Natural killer cell (primary cell): ENCODE measurements around the gene LRRC10. TPM values are rescaled to one million over a fixed set of nuclear protein-coding genes. Genes with fewer than 3 reads are reported as not detected.

Experiments used
- ATAC-seq, 3 donors: fragments of 150-1000 bp in 2 of 3; fragments of 200-7000 bp in 1 of 3; cut with Tn5 transposase; 1 replicate in 1 of 3; 2 replicates in 2 of 3; pipeline ENCODE4 v1.10.0; 2021; ENCODE audit warnings: mild to moderate bottlenecking in 2 of 3, moderate library complexity in 2 of 3
- DNase-seq, 2 donors: peaks; one replicate each; pipeline versions ENCODE4 v3.0.0 to v3.0.0-alpha.2; 2013 to 2021; ENCODE audit warnings: mixed read lengths in 1 of 2
- H3K27ac ChIP-seq: one replicate; pipeline ENCODE4 v1.5.1; 2013; ENCODE audit warnings: mild to moderate bottlenecking, low read length
- H3K27me3 ChIP-seq: one replicate; pipeline ENCODE4 v1.6.1; 2013; ENCODE audit warnings: low read length; ENCODE audit not compliant: control insufficient read depth, insufficient read depth
- H3K36me3 ChIP-seq: one replicate; pipeline ENCODE4 v1.6.1; 2013; ENCODE audit warnings: low read length; ENCODE audit not compliant: control insufficient read depth, insufficient read depth
- H3K4me1 ChIP-seq: one replicate; pipeline ENCODE4 v1.6.1; 2013; ENCODE audit warnings: low read length; ENCODE audit not compliant: control insufficient read depth, insufficient read depth
- H3K4me3 ChIP-seq: one replicate; pipeline ENCODE4 v1.5.1; 2013; ENCODE audit warnings: low read length
- H3K9me3 ChIP-seq: one replicate; pipeline ENCODE4 v1.6.1; 2013; ENCODE audit warnings: low read length; ENCODE audit not compliant: control insufficient read depth, insufficient read depth
- H3K27ac Mint-ChIP-seq, 2 donors: one replicate each; pipeline ENCODE4 v1.8.0; 2022; ENCODE audit warnings: mild to moderate bottlenecking in 2 of 2, mixed read lengths in 2 of 2, moderate library complexity in 1 of 2
- H3K27me3 Mint-ChIP-seq, 2 donors: one replicate each; pipeline ENCODE4 v1.8.0; 2022; ENCODE audit warnings: low read depth in 2 of 2, mixed read lengths in 2 of 2
- H3K36me3 Mint-ChIP-seq: one replicate; pipeline ENCODE4 v1.8.0; 2022; ENCODE audit warnings: mixed read lengths
- H3K4me1 Mint-ChIP-seq, 2 donors: one replicate each; pipeline ENCODE4 v1.8.0; 2022; ENCODE audit warnings: mixed read lengths in 2 of 2
- H3K4me3 Mint-ChIP-seq: one replicate; pipeline ENCODE4 v1.8.0; 2022; ENCODE audit warnings: mild to moderate bottlenecking, moderate library complexity, mixed read lengths
- H3K9me3 Mint-ChIP-seq, 2 donors: one replicate each; pipeline ENCODE4 v1.8.0; 2022; ENCODE audit warnings: mixed read lengths in 2 of 2
- WGBS: methylation state at CpG from one replicate; pipeline ENCODE4 v1.1.7; 2013; ENCODE audit warnings: missing lambda C conversion rate; ENCODE audit not compliant: insufficient coverage; 5-methylcytosine and 5-hydroxymethylcytosine counted together
- intact Hi-C: fragments of 100-400 bp; cut with micrococcal nuclease; formaldehyde crosslinking; loops from one replicate; pipeline ENCODE4 v1.14.2; 2022
- total RNA-seq, 4 donors: library from RNA; stranded (reverse); fragments of 120-200 nt in 1 of 4; gene quantifications; one replicate each; pipeline versions ENCODE4 v1.2.3 to v1.2.4, GENCODE V29; 2013 to 2022
- TF ChIP-seq, protein P1 (sequence below): fragments of 200-600 bp; IDR thresholded peaks from one replicate; pipeline ENCODE4 v1.8.0; 2022; ENCODE audit warnings: antibody characterized with exemption

The LRRC10 gene
- total RNA-seq, 3 donors from 2014 or later (not counting 1 experiment from before 2014, with no cell fraction given) = not detected

DNA sequence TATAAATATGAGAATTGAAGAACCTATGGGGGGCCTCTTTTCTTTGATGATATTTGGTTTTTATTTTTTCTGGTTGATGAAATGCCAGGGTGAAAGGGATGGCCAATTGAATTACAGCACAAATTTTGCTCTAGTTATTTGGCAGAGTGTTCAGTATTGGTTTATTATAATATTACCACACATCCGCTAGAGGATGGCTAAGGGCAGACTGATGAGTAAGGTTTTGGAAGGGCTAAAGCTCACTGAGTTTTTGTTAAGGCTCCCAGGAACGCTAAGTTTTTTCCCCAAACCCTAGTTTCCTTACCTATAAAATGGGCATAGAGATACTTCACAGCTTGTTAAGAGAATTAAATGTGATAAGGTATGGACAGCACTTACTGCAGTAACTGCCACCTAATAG lies 34.3 kb upstream of the LRRC10 start:
- no peaks in the 10 kb centered on the region for H3K36me3 Mint-ChIP-seq
- DNase-seq (no peak), ATAC-seq (no peak)
- TF ChIP-seq, protein P1, sequence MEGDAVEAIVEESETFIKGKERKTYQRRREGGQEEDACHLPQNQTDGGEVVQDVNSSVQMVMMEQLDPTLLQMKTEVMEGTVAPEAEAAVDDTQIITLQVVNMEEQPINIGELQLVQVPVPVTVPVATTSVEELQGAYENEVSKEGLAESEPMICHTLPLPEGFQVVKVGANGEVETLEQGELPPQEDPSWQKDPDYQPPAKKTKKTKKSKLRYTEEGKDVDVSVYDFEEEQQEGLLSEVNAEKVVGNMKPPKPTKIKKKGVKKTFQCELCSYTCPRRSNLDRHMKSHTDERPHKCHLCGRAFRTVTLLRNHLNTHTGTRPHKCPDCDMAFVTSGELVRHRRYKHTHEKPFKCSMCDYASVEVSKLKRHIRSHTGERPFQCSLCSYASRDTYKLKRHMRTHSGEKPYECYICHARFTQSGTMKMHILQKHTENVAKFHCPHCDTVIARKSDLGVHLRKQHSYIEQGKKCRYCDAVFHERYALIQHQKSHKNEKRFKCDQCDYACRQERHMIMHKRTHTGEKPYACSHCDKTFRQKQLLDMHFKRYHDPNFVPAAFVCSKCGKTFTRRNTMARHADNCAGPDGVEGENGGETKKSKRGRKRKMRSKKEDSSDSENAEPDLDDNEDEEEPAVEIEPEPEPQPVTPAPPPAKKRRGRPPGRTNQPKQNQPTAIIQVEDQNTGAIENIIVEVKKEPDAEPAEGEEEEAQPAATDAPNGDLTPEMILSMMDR = no peak
- H3K4me1 Mint-ChIP-seq = no peaks in the 10 kb centered on the region
- H3K9me3 Mint-ChIP-seq = no peaks in the 10 kb centered on the region
- H3K27ac ChIP-seq = no peak overlapping the region
- H3K27ac Mint-ChIP-seq = no peak overlapping the region
- H3K27me3 ChIP-seq = no peaks in the 10 kb centered on the region
- no CpG with 5 or more reads among the region's 2 CpGs for WGBS
- peaks cover 8 to 19% of the 10 kb centered on the region in 2 donors for H3K27me3 Mint-ChIP-seq
- H3K4me3 ChIP-seq = no peak overlapping the region
- no peaks in the 10 kb centered on the region for H3K9me3 ChIP-seq
- intact Hi-C loops = no loop called here
- H3K4me3 Mint-ChIP-seq = no peak overlapping the region
- no peaks in the 10 kb centered on the region for H3K4me1 ChIP-seq
- H3K36me3 ChIP-seq = no peaks in the 10 kb centered on the region

DNA sequence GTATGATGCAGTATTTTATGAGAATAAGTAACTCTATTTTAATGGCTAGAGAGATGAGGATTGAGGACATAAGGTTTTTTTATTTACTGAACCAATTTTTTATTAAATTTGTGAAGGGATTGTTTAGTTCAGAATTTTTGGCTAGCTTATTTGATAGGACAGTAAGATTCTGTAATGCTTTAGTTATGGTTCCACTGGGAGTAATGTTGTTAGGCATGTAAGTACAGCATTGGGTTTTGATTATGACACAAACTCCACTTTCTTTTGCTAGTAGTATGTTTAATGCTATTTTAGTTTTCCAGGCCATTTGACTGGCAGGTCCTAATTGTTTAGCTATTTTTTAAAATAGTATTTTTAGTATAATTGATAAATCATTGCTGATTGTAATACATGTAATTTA lies 33.8 kb upstream of the LRRC10 start:
- Mint-ChIP-seq H3K9me3 (no peaks in the 10 kb centered on the region), H3K4me1 (no peaks in the 10 kb centered on the region), H3K36me3 (no peaks in the 10 kb centered on the region), H3K27ac (no peak overlapping the region), H3K4me3 (no peak overlapping the region), H3K27me3 (peaks cover 8 to 14% of the 10 kb centered on the region in 2 donors)
- Histone ChIP-seq H3K27ac (no peak overlapping the region), H3K27me3 (no peaks in the 10 kb centered on the region), H3K9me3 (no peaks in the 10 kb centered on the region), H3K4me1 (no peaks in the 10 kb centered on the region), H3K4me3 (no peak overlapping the region), H3K36me3 (no peaks in the 10 kb centered on the region)
- ATAC-seq (no peak), DNase-seq (no peak)
- intact Hi-C loops = no loop called here
- TF ChIP-seq, protein P1 = no peak

DNA sequence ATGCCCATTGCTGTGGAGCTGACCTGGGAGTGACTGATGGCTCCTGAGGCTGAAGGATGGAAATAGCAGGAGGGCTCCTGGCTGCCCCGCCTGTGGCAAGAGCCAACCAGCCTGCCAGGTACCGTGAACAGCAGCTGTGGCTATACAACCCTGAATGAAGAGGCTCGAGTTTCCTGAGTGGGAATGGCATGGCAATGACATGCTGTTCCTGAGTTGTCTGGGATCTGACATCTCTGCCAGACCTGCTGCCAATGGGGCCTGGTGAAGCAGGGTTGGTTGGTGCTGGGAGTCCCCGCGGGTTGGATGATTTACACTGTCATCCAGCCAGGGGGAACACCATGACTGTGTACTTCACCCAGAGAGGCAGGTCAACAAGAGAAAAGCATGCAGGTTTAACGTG lies 31.8 kb upstream of the LRRC10 start:
- no peak overlapping the region for H3K4me3 ChIP-seq
- H3K9me3 ChIP-seq = no peaks in the 10 kb centered on the region
- Mint-ChIP-seq H3K4me1 (no peaks in the 10 kb centered on the region), H3K36me3 (no peaks in the 10 kb centered on the region), H3K4me3 (no peak overlapping the region), H3K27ac (no peak overlapping the region), H3K9me3 (no peaks in the 10 kb centered on the region), H3K27me3 (peaks cover 0 to 5% of the 10 kb centered on the region in 2 donors)
- DNase-seq = no peak
- WGBS = 86% methylated on average over 6 of the region's 6 CpGs
- intact Hi-C loops = no loop called here
- no peak overlapping the region for H3K27ac ChIP-seq
- H3K4me1 ChIP-seq = no peaks in the 10 kb centered on the region
- TF ChIP-seq, protein P1 = no peak
- no peaks in the 10 kb centered on the region for H3K36me3 ChIP-seq
- no peaks in the 10 kb centered on the region for H3K27me3 ChIP-seq
- no peak for ATAC-seq

DNA sequence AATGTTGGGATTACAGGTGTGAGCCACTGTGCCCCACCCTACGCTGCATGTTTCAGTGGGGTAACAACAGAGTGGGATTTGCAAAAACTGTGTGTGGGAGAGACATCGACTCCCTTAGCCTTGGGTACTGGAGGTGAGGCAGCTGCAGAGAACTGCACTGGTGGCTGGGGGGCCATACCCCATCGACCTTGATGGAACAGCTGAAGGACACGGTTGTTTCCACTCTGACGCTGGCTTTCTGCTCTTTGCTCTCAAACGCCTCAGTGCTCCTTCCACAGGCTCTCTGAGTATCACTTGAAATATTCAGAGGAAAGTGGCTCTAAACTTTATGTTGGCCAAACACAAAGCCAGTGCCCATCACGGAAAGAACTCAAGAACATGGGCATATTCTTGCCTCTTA lies 30.8 kb upstream of the LRRC10 start:
- H3K27ac ChIP-seq = no peak overlapping the region
- no peaks in the 10 kb centered on the region for H3K36me3 Mint-ChIP-seq
- no peak for ATAC-seq
- H3K9me3 ChIP-seq = no peaks in the 10 kb centered on the region
- WGBS = 92% methylated on average over 7 of the region's 7 CpGs
- H3K4me1 Mint-ChIP-seq = no peaks in the 10 kb centered on the region
- H3K4me1 ChIP-seq = no peaks in the 10 kb centered on the region
- H3K4me3 Mint-ChIP-seq = no peak overlapping the region
- DNase-seq = no peak
- no peaks in the 10 kb centered on the region for H3K9me3 Mint-ChIP-seq
- H3K4me3 ChIP-seq = no peak overlapping the region
- intact Hi-C loops = no loop called here
- H3K36me3 ChIP-seq = no peaks in the 10 kb centered on the region
- H3K27me3 Mint-ChIP-seq = no peaks in the 10 kb centered on the region
- no peaks in the 10 kb centered on the region for H3K27me3 ChIP-seq
- no peak overlapping the region for H3K27ac Mint-ChIP-seq
- TF ChIP-seq, protein P1 = no peak
